GM12878 (cell line): ENCODE results near the gene SOCS1. TPM values are rescaled to one million over a fixed set of nuclear protein-coding genes. Genes with fewer than 3 reads are reported as not detected.

ENCODE experiments used
- BCLAF1 ChIP-seq: fragments of 450-650 bp; IDR thresholded peaks from 2 replicates; pipeline ENCODE4 v1.6.1; 2017; ENCODE audit warnings: antibody characterized with exemption, mild to moderate bottlenecking, moderate library complexity
- CBFB ChIP-seq: IDR thresholded peaks from 2 replicates; pipeline ENCODE4 v1.6.1; 2016; ENCODE audit warnings: antibody characterized with exemption, low read depth
- CBX5 ChIP-seq: sonication (generic); IDR thresholded peaks from 2 replicates; pipeline ENCODE4 v1.6.1; 2016; ENCODE audit warnings: low read depth, moderate library complexity, mild to moderate bottlenecking, inconsistent platforms
- CHD1 ChIP-seq: IDR thresholded peaks from 2 replicates; pipeline ENCODE4 v1.6.1; 2012; ENCODE audit warnings: low read depth, low read length, improper control_type of control experiment
- E2F8 ChIP-seq: fragments of 450-650 bp; IDR thresholded peaks from 2 replicates; pipeline ENCODE4 v1.6.1; 2018; ENCODE audit warnings: mild to moderate bottlenecking, low read depth, moderate library complexity; ENCODE audit not compliant: partially characterized antibody
- ETV6 ChIP-seq, 2 experiments: fragments of 450-650 bp in 1 of 2; IDR thresholded peaks in 1 of 2; conservative IDR thresholded peaks in 1 of 2; 2 replicates each; pipeline ENCODE4 v1.6.1; 2014; ENCODE audit warnings: antibody characterized with exemption in 1 of 2, borderline replicate concordance in 1 of 2, low read depth in 1 of 2, mild to moderate bottlenecking in 1 of 2, moderate library complexity in 1 of 2
- EZH2 ChIP-seq: IDR thresholded peaks from 2 replicates; pipeline ENCODE4 v1.6.1; 2012; ENCODE audit warnings: low read depth, mild to moderate bottlenecking, control low read depth, inconsistent platforms, low read length, borderline replicate concordance; ENCODE audit not compliant: control insufficient read depth
- HDAC2 ChIP-seq: fragments of 200-600 bp; sonication (generic); IDR thresholded peaks from 2 replicates; pipeline ENCODE4 v1.6.1; 2017
- IKZF1 ChIP-seq: fragments of 450-650 bp; conservative IDR thresholded peaks from 2 replicates; pipeline ENCODE4 v1.6.1; 2017; ENCODE audit warnings: antibody characterized with exemption, mild to moderate bottlenecking
- KAT2A ChIP-seq: conservative IDR thresholded peaks from 2 replicates; pipeline ENCODE4 v1.6.1; 2011; ENCODE audit warnings: low read depth, low read length; ENCODE audit not compliant: control insufficient read depth
- NR2F1 ChIP-seq: fragments of 450-650 bp; conservative IDR thresholded peaks from 2 replicates; pipeline ENCODE4 v1.6.1; 2017; ENCODE audit warnings: mild to moderate bottlenecking
- PAX5 ChIP-seq: IDR thresholded peaks from 2 replicates; pipeline ENCODE4 v1.6.1; 2011; ENCODE audit warnings: low read depth, low read length, borderline replicate concordance
- PAX8 ChIP-seq: fragments of 450-650 bp; IDR thresholded peaks from 2 replicates; pipeline ENCODE4 v1.6.1; 2017; ENCODE audit warnings: mild to moderate bottlenecking, moderate library complexity
- PBX3 ChIP-seq: IDR thresholded peaks from 2 replicates; pipeline ENCODE4 v1.6.1; 2011; ENCODE audit warnings: mild to moderate bottlenecking, low read depth, low read length, moderate library complexity; ENCODE audit not compliant: insufficient replicate concordance
- PKNOX1 ChIP-seq: fragments of 450-650 bp; IDR thresholded peaks from 2 replicates; pipeline ENCODE4 v1.6.1; 2016; ENCODE audit warnings: mild to moderate bottlenecking
- PML ChIP-seq: IDR thresholded peaks from 2 replicates; pipeline ENCODE4 v1.6.1; 2012; ENCODE audit warnings: low read length, inconsistent platforms
- POLR2AphosphoS2 ChIP-seq: IDR thresholded peaks from 2 replicates; pipeline ENCODE4 v1.6.1; 2011; ENCODE audit warnings: low read depth, mild to moderate bottlenecking, low read length, improper control_type of control experiment, moderate library complexity
- RB1 ChIP-seq: fragments of 450-650 bp; formaldehyde crosslinking; IDR thresholded peaks from 2 replicates; pipeline ENCODE4 v1.6.1; 2017; ENCODE audit warnings: mild to moderate bottlenecking, borderline replicate concordance
- RUNX3 ChIP-seq: IDR thresholded peaks from 2 replicates; pipeline ENCODE4 v1.6.1; 2012; ENCODE audit warnings: low read length, inconsistent platforms
- SRF ChIP-seq, 2 experiments: IDR thresholded peaks; 2 replicates each; pipeline ENCODE4 v1.6.1; 2011; ENCODE audit warnings: low read depth in 2 of 2, low read length in 2 of 2, mild to moderate bottlenecking in 1 of 2, moderate library complexity in 1 of 2
- SUPT20H ChIP-seq: IDR thresholded peaks from 2 replicates; pipeline ENCODE4 v1.6.1; 2011; ENCODE audit warnings: low read depth, mild to moderate bottlenecking, low read length, moderate library complexity, borderline replicate concordance; ENCODE audit not compliant: control insufficient read depth
- TCF3 ChIP-seq: IDR thresholded peaks from 2 replicates; pipeline ENCODE4 v1.6.1; 2012; ENCODE audit warnings: low read depth, mild to moderate bottlenecking, low read length, borderline replicate concordance; ENCODE audit not compliant: insufficient read depth
- polyA plus RNA-seq, 11 experiments: library from polyadenylated mRNA; depleted of rRNA in 4 of 11; unstranded in 6 of 11; stranded (reverse) in 5 of 11; fragments of >200 nt; fragmentation: Nextera tagmentation in 4 of 11; fragmentation: Illumina TruSeq in 1 of 11; extraction: Ambion mirVana in 4 of 11; extraction: Trizol in 1 of 11; gene quantifications; 1 replicate in 1 of 11; 2 replicates in 10 of 11; pipeline versions ENCODE4 v1.2.1 to v1.2.3, GENCODE V29; 2011 to 2016; ENCODE audit warnings: inconsistent platforms in 2 of 11, missing spikeins in 2 of 11, low read depth in 1 of 11
- total RNA-seq, 4 experiments: library from RNA; depleted of rRNA in 3 of 4; stranded (reverse); fragments of >200 nt in 3 of 4; fragmentation: Illumina TruSeq in 1 of 4; extraction: Trizol in 1 of 4; gene quantifications; 2 replicates each; pipeline versions ENCODE4 v1.2.1 to v1.2.3, GENCODE V29; 2013 to 2021

SOCS1 gene
- total and polyA plus RNA-seq, 10 of the 15 experiments (the other 5 are each of a cell fraction or from before 2014, with no cell fraction given) = 0.42 to 39.8 (median 11.2) TPM

GRCh38 chr16:11253009-11253994, 2.7 kb downstream of the SOCS1 start (continued):
- TF ChIP-seq BCLAF1 (no peak), ETV6 (conservative IDR thresholded peaks at IDR 0.05 in 1 of 2, IDR thresholded peaks at IDR 0.05 in 1 of 2; ENCODE audit: borderline replicate concordance in 1 of 2, low read depth in 1 of 2) (no peak), RUNX3 (no peak), EZH2 (no peak), SUPT20H (no peak), NR2F1 (no peak), KAT2A (no peak), CBFB (peak; percentile 31; the same call in 1 of the 2 replicates), CBX5 (no peak), CHD1 (no peak), SRF (IDR thresholded peaks at IDR 0.05; ENCODE audit: low read depth in 2 of 2, low read length in 2 of 2) (no peak), POLR2AphosphoS2 (peak; percentile 63), HDAC2 (no peak), PKNOX1 (no peak), PAX5 (no peak), PML (no peak), TCF3 (no peak), RB1 (no peak), IKZF1 (peak; percentile 39; the same call in 1 of the 2 replicates), E2F8 (no peak), PAX8 (no peak), PBX3 (no peak)
